ENCODE data around the gene GALNT5.
"Not testable (repeated sequence)": the region's sequence is repeated elsewhere in the genome, so short reads cannot be mapped to it uniquely, and the experiment has no call there.

The GALNT5 gene

DNA sequence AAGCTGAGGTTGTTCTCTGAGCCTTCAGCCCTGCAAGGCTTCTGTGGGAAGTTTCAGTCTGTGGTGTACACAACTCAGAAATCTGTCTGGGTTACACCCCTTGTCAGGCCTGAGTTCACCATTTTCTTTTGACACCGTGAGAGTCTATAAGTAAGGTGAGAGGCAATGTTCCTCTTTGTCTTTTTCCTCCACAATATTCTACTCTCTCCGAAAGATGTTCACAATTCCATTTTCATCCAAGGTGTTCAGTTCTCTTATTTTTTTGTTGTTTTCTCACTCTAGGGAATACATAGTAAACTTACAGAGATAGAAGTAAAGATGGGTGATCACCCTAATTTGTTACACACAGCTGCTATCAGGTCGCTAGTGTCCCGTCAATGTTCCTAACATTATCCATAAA lies 64.9 kb downstream of the GALNT5 start:
- Mint-ChIP-seq H3K36me3 (ENCODE audit: low read depth) (peaks cover 16% of the 10 kb centered on the region), H3K9me3 (no peaks in the 10 kb centered on the region), H3K27ac (no peak overlapping the region), H3K4me1 (ENCODE audit: low read depth) (peaks cover 16% of the 10 kb centered on the region), H3K27me3 (no peaks in the 10 kb centered on the region), H3K4me3 (no peak overlapping the region)

DNA sequence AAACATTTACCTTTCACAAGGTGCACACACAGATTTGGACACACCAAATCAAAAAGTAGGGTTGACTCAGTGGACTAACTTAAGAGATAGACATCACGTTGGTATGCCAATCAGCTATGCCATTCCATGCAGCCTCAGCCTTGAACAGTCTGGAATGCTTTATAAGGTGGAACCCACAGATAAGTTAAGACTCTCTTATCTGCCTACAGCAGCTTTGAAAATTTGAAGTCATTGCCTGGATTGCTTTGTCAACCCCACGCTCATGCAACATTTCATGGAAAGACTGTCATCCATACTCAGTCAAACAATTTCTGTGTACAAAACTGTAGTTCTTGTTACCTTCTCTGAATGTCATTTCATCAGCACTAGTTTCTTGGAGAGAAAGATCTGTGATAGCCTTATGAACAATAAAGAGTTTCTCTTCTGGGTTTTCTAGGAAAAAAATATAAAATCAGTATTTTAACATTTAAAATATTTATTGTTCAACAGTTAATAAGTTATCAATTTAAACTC lies 66.9 kb downstream of the GALNT5 start:
- Mint-ChIP-seq H3K27me3 (no peaks in the 10 kb centered on the region), H3K36me3 (ENCODE audit: low read depth) (peaks cover 16% of the 10 kb centered on the region), H3K4me1 (ENCODE audit: low read depth) (peaks cover 30% of the 10 kb centered on the region), H3K9me3 (no peaks in the 10 kb centered on the region), H3K27ac (no peak overlapping the region), H3K4me3 (no peak overlapping the region)

DNA sequence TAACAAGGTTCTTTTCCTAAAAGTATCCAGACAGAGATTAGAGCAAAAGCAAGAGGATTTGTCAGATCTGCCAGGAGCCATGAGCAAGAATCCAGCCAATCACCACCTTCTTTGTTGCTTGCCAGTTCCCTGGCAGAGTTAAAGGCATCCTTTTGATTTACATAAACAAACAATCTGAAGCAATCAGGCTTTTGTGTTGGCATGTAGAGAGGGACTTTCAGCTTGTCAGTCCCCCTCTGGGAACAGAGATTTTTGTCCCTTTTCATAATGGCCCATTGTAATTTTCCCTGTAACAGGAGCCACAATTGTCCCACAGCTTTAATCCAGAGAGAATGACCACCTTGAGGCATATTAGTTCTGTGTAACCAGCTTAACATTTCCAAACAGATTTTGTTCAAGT lies 68.3 kb downstream of the GALNT5 start, which contains the start of gene ERMN:
ERMN (minus strand) TSS at position 39 of the 400 bp plus-strand sequence. CDS start 182 bp downstream, outside the sequence.
- Mint-ChIP-seq H3K9me3 (no peaks in the 10 kb centered on the region), H3K4me1 (ENCODE audit: low read depth) (peaks cover 40% of the 10 kb centered on the region), H3K27ac (peak within 1 kb of the TSS; percentile 17), H3K4me3 (no peak within 1 kb of the TSS), H3K27me3 (no peaks in the 10 kb centered on the region), H3K36me3 (ENCODE audit: low read depth) (peaks cover 16% of the 10 kb centered on the region)

DNA sequence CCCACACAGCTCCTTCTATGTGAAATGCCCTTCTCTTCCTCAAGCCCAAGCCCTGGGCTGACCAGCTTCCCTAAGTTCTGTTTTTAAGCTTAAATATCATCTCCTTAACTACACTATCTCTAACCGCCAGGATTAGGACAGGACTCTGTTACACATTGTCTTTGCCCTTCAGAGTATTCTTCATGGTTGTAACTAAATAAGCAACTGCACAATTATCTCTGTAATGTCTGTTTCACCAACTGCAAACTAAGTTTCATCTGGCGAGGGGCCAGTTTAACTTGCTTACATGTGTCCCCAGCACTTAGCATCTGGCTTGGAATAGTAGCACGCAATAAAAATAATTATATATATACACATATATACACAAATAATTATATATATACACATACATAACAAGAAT lies 69.2 kb downstream of the GALNT5 start:
- H3K36me3 Mint-ChIP-seq (ENCODE audit: low read depth): peaks cover 10% of the 10 kb centered on the region

DNA sequence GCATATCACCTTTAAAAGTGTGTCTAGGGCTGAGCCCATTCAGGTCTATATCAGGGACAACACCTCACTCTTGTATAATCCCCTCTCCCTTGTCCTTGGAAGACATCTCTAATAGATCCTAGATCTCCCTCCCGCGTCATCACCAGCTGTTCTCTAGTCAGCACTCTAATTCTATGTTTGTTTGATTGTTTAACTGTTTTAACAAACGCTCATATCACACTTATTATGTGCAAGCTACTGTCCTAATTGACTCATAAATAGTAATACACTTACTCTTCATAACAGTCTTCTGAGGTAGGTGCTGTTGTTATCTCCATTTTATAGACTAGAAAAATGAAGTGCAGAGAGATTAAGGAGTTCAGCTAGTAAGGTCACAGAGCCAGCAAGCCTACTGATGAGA lies 69.7 kb downstream of the GALNT5 start:
- peak overlapping the region; percentile 66 for H3K4me3 Mint-ChIP-seq
- H3K4me1 Mint-ChIP-seq (ENCODE audit: low read depth): peaks cover 49% of the 10 kb centered on the region
- no peaks in the 10 kb centered on the region for H3K27me3 Mint-ChIP-seq
- H3K9me3 Mint-ChIP-seq: no peaks in the 10 kb centered on the region
- H3K27ac Mint-ChIP-seq: peak overlapping the region; percentile 9
- H3K36me3 Mint-ChIP-seq (ENCODE audit: low read depth): peaks cover 9% of the 10 kb centered on the region

More for the DNA sequence above, 69.2 kb downstream of the GALNT5 start:
- no peaks in the 10 kb centered on the region for H3K27me3 Mint-ChIP-seq
- H3K27ac Mint-ChIP-seq: peak overlapping the region; percentile 17
- no peaks in the 10 kb centered on the region for H3K9me3 Mint-ChIP-seq
- H3K4me1 Mint-ChIP-seq (ENCODE audit: low read depth): peaks cover 44% of the 10 kb centered on the region
- H3K4me3 Mint-ChIP-seq: no peak overlapping the region

DNA sequence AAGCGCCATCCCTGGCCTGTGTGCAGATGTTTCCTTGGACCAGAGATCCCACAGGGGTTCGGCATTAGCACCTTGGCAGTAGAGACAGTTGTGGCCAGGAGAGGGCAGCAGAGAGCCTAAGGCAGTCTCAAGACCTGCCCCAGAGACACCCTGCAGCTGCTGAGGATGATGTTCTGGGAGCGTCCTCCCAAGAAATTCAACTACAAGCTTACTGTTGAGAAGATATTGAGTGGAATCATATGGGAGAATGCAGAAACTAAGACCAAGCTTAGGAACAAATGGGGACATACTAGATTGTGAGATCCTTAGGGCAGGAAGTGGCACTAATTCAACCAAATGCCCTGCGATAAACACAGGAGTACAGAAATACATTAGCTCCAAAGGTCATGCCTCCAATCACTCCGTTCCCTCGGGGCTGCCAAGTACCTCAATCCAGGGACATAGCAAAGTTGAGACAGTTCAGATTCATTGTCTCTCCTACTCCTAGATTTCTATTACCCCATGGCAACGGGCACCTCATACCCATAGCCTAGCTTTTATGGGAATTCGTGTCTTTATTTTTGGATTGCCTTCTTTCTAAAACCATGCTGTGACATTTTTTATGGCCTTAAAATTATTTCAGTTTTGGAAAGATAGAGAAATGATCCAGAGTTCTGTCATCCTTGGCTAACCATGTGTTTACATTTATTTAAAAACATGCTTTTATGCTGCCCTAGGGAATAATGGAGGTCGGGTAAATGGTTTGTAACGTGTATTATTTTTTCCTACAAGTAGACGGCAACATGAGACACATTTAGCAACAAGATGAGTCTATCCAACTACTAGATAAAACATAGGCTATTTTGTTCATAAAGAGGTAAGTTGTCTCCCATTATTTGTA lies 70.4 kb downstream of the GALNT5 start:
- H3K9me3 Mint-ChIP-seq: no peaks in the 10 kb centered on the region
- peak overlapping the region; percentile 66 for H3K4me3 Mint-ChIP-seq
- peaks cover 5% of the 10 kb centered on the region for H3K36me3 Mint-ChIP-seq (ENCODE audit: low read depth)
- peak overlapping the region; percentile 80 for H3K27ac Mint-ChIP-seq
- peaks cover 55% of the 10 kb centered on the region for H3K4me1 Mint-ChIP-seq (ENCODE audit: low read depth)
- no peaks in the 10 kb centered on the region for H3K27me3 Mint-ChIP-seq

DNA sequence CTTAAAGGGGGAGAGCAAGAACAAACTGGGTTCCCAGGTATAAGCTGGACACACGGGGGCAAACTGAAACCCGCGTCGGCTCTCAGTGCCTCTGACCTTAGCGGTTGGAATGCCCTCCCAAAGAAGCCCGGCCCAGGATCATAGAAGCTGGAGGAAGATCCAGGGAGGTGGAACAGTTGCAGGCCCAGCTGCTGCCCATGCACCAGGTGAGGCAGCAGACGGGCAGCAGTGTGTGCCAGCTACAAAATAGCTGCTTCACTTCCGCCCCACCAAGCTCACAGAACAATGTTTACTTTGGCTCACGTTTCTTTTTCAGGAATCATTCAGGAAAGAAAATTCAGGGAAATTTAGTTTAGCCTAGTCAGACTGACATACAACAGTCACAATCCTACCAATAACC lies 72.0 kb downstream of the GALNT5 start:
- Mint-ChIP-seq H3K36me3 (ENCODE audit: low read depth) (no peaks in the 10 kb centered on the region), H3K27me3 (no peaks in the 10 kb centered on the region), H3K9me3 (no peaks in the 10 kb centered on the region), H3K4me1 (ENCODE audit: low read depth) (peaks cover 72% of the 10 kb centered on the region), H3K27ac (no peak overlapping the region), H3K4me3 (no peak overlapping the region)

DNA sequence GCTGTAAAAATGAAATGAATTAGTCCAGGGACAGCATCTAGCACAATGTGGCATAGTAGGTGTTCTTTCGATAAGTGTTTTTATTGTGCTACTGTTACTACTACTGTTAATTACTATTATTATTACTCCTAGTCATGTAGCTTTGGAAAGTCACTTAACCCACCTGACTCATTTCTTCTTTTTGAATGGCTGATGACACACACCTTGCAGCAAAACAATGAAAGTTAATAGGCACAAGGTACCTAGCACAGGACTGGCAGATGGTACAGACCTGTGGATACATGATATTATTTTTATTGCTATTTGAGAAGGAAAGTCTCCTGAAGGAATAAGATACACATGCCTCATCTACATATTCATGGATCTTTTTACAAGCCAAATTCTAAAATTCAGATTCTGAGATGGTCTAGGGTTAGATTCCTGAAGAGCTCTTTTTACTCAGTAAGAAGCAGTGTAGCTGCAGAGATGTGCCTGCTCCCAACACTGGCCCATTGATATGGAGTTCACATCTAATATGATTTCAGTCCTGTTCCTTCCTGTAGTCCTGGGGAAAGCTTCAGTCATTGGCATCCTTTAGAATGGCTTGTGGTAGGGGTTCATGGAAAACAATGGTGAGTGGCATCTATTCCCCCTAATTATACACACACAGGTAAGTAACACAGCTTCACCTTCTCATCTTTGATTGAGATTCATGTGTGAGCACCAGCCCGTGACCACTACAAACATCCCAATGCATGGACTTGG lies 76.0 kb downstream of the GALNT5 start:
- Mint-ChIP-seq H3K27ac (peak overlapping the region; percentile 80), H3K27me3 (no peaks in the 10 kb centered on the region), H3K4me3 (peak overlapping the region; percentile 51), H3K4me1 (ENCODE audit: low read depth) (peaks cover 82% of the 10 kb centered on the region), H3K36me3 (ENCODE audit: low read depth) (no peaks in the 10 kb centered on the region), H3K9me3 (no peaks in the 10 kb centered on the region)

DNA sequence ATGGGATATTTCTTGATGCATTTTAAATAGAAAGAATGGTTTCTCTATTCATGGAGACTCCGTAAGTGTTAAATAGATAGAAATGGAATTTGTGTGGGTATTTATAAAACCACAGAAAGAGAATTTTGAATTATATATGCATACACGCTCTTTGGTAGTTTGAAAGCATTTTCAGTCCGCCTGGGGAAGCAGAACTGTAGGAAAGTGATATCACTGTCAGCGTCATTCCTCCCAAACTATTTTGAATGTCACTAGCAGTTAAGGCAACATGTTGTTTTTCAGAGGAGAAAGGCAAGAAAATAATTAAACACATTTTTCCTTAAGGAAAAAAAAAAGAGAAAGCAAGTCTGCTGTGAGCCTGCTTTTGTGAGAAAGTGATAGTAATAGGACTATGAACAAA lies 76.8 kb downstream of the GALNT5 start:
- Mint-ChIP-seq H3K9me3 (no peaks in the 10 kb centered on the region), H3K27me3 (no peaks in the 10 kb centered on the region), H3K4me1 (ENCODE audit: low read depth) (peaks cover 82% of the 10 kb centered on the region), H3K27ac (peak overlapping the region; percentile 80), H3K36me3 (ENCODE audit: low read depth) (no peaks in the 10 kb centered on the region), H3K4me3 (peak overlapping the region; percentile 51)

DNA sequence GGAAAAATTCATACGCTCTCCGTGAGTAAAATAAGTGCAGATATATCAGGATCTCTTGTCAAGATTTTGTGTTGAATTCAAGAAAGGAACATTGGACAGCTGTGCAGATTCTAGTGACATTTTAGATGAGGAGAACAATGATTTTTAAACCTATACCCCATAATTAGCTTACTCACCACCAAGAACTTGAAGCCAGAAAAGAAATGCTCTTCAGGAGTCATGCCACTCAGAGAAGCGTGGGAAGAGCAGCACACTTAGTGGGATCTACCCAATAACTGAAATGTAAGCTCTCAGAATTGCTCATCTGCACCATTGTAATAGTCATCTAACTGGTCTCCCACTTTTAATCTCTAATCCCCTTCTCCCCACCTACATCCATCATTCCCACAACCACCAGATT lies 77.3 kb downstream of the GALNT5 start:
- Mint-ChIP-seq H3K4me1 (ENCODE audit: low read depth) (peaks cover 80% of the 10 kb centered on the region), H3K27me3 (no peaks in the 10 kb centered on the region), H3K4me3 (peak overlapping the region; percentile 51), H3K27ac (peak overlapping the region; percentile 80), H3K36me3 (ENCODE audit: low read depth) (no peaks in the 10 kb centered on the region), H3K9me3 (no peaks in the 10 kb centered on the region)

DNA sequence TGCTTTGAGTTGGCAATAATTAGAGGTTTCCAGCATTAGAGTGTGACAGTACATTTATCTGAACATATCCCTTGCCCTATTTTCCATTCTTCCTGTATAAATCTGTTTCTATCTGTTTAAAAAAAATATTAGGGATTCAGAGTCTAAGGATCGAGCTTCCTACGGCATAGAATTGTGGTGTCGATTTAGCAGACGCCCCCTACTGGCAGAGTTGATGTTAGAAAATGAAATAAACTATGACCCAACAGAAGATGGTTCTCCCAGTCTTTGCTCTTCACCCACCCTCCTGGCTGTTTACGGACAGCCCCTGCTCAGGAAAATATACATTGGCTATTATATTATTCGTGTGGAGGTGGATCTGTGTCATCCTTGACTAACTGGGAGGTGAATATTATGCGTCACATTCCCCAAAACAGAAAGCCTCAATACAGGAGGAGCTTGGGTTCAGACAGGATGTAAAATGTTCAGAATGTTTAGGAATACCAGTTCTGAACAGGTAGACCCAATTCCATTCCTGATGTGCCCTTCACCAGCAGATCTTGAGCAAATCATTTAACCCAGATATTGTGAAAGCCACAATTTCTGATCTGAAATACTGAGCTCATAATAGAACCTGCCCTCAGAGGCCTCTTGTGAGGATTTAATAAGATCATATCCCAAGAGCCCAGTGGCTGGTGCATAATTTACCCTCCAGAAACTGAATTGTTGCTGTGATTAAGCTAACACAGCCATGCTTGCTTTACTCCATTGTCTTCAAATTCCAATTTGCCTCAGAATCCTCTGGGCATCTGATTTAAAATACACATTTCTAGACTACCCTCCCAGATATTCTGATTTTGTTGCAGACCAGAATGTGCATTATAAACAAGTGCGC lies 78.9 kb downstream of the GALNT5 start:
- peaks cover 68% of the 10 kb centered on the region for H3K4me1 Mint-ChIP-seq (ENCODE audit: low read depth)
- H3K9me3 Mint-ChIP-seq: peaks cover 6% of the 10 kb centered on the region
- H3K27ac Mint-ChIP-seq: peak overlapping the region; percentile 47
- H3K4me3 Mint-ChIP-seq: peak overlapping the region; percentile 56
- H3K36me3 Mint-ChIP-seq (ENCODE audit: low read depth): peaks cover 14% of the 10 kb centered on the region
- no peaks in the 10 kb centered on the region for H3K27me3 Mint-ChIP-seq

DNA sequence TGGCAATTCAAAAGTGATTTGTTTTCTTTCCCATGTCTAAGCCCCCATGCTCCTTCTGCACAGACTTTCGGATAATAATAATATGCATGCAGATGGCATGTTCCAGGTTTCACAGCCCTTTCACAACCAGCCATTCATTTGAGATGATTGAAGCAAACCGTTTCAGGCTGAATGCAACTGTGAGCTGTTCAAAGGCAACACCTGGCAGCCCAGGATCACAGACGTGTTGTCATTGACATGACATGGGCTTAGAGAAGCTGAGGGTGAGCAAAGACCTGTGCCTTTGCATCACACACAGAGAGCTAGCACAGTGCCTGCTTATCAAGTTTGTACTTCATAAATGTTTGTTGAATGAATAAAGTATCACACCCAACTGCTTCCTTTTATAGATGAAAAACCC lies 80.5 kb downstream of the GALNT5 start:
- Mint-ChIP-seq H3K36me3 (ENCODE audit: low read depth) (peaks cover 30% of the 10 kb centered on the region), H3K27ac (no peak overlapping the region), H3K4me3 (no peak overlapping the region), H3K9me3 (peaks cover 21% of the 10 kb centered on the region), H3K27me3 (no peaks in the 10 kb centered on the region), H3K4me1 (ENCODE audit: low read depth) (peaks cover 52% of the 10 kb centered on the region)

DNA sequence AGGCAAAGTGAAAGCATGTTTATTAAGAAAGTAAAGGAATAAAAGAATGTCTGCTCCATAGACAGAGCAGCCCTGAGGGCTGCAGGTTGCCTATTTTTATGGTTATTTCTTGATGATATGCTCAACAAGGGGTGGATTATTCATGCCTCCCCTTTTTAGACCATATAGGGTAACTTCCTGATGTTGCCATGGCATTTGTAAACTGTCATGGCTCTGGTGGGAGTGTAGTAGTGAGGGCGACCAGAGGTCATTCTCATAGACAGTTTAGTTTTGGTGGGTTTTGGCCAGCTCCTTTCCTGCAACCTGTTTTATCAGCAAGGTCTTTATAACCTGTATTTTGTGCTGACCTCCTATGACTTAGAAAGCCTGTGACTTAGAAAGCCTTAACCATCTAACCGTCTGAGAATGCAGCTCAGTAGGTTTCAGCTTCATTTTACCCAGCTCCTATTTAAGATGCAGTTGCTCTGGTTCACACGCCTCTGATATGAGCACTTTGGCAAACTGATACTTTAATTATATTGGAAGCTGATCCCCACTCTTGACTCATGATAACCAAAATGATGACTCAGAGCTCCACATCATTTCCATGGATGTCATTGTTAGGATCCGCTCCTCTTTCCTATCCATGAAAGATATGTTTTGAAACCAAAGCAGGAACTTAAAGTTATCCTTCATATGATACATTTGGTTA lies 82.6 kb downstream of the GALNT5 start:
- Mint-ChIP-seq H3K9me3 (peaks cover 37% of the 10 kb centered on the region), H3K27me3 (no peaks in the 10 kb centered on the region), H3K4me3 (no peak overlapping the region), H3K4me1 (ENCODE audit: low read depth) (peaks cover 30% of the 10 kb centered on the region), H3K36me3 (ENCODE audit: low read depth) (peaks cover 43% of the 10 kb centered on the region), H3K27ac (no peak overlapping the region)

DNA sequence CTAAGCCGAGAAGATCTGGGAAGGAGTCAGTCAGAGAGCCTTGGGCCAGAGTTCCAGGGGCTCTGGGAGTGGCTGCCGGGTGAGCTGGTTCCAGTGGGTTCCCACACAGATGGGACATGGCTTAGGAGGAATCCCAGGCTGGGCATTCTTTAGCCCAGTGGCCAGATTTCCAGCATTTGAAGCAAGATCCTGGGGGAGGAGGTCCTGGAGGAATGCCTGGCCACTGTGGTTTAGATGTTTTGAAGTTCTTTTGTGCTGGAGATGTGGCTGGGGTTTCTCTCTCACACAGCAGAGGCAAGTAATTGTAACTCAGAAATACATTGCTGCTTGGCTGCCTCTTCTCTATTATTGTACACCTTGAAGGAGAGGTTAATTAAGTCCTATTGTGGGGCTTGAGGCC lies 83.9 kb downstream of the GALNT5 start:
- H3K27me3 Mint-ChIP-seq, H3K27ac Mint-ChIP-seq, H3K4me3 Mint-ChIP-seq: not testable (repeated sequence)
- Mint-ChIP-seq H3K4me1 (ENCODE audit: low read depth) (peaks cover 19% of the 10 kb centered on the region), H3K36me3 (ENCODE audit: low read depth) (peaks cover 48% of the 10 kb centered on the region), H3K9me3 (peaks cover 37% of the 10 kb centered on the region)
